Activated naive CD8-positive, alpha-beta T cell (primary cell): ENCODE results near the gene IGSF9B.

Experiments
- H3K27ac Mint-ChIP-seq: one replicate; pipeline ENCODE4 v1.8.0; 2021; ENCODE audit warnings: mixed read lengths
- H3K27me3 Mint-ChIP-seq: one replicate; pipeline ENCODE4 v1.8.0; 2021; ENCODE audit warnings: mixed read lengths
- H3K36me3 Mint-ChIP-seq: one replicate; pipeline ENCODE4 v1.8.0; 2021; ENCODE audit warnings: mixed read lengths
- H3K4me1 Mint-ChIP-seq: one replicate; pipeline ENCODE4 v1.8.0; 2021; ENCODE audit warnings: low read depth, mixed read lengths
- H3K4me3 Mint-ChIP-seq: one replicate; pipeline ENCODE4 v1.8.0; 2021; ENCODE audit warnings: mild to moderate bottlenecking, mixed read lengths
- H3K9me3 Mint-ChIP-seq: one replicate; pipeline ENCODE4 v1.8.0; 2021; ENCODE audit warnings: low read depth, mixed read lengths

The IGSF9B gene

DNA sequence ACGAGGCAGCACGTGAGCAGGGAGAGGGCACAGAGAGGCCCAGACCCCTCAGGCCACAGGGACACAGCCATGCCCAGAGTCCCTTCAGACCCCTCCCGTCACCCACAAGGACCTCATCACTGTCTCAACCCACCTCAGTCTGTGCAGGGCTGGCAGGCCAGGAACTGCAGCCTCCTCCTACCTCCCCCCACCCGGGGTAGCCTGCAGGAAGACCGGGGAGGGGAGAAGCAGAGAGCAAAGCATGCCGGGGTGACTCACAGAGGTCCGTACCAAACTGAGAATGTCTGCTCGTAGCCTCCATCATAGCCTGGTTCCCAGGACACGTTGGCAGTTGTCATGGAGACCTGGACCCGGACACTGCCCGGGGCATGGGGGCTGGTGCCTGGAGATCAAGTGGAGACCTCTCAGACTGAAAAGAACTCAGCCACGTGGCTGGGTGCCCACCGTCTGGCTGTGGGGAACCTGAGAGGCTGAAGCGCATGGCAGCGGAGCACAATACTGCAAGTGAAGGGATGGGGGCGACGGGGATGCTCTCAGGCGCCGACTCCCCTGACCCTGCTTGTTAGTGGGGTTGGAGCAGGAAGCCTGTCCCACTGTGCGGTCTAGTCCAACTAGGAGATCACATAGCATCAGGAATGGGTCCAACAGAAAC is 27.2 kb downstream of the IGSF9B start:
- Mint-ChIP-seq H3K4me3 (peak overlapping the region; percentile 43), H3K36me3 (peaks cover 2% of the 10 kb centered on the region), H3K9me3 (no peaks in the 10 kb centered on the region), H3K27ac (peak overlapping the region; percentile 43), H3K4me1 (peaks cover 22% of the 10 kb centered on the region), H3K27me3 (no peaks in the 10 kb centered on the region)

GRCh38 chr11:133928628-133929059 is 28.1 kb downstream of the IGSF9B start:
- H3K4me1 Mint-ChIP-seq, result peaks cover 22% of the 10 kb centered on the region
- peak overlapping the region; percentile 86 for H3K4me3 Mint-ChIP-seq
- peak overlapping the region; percentile 43 for H3K27ac Mint-ChIP-seq
- peaks cover 6% of the 10 kb centered on the region for H3K36me3 Mint-ChIP-seq
- no peaks in the 10 kb centered on the region for H3K27me3 Mint-ChIP-seq
- no peaks in the 10 kb centered on the region for H3K9me3 Mint-ChIP-seq

GRCh38 chr11:133927690-133928627 is 28.8 kb downstream of the IGSF9B start:
- peak overlapping the region; percentile 86 for H3K4me3 Mint-ChIP-seq
- H3K36me3 Mint-ChIP-seq, result peaks cover 6% of the 10 kb centered on the region
- H3K9me3 Mint-ChIP-seq, result no peaks in the 10 kb centered on the region
- peaks cover 22% of the 10 kb centered on the region for H3K4me1 Mint-ChIP-seq
- peak overlapping the region; percentile 77 for H3K27ac Mint-ChIP-seq
- H3K27me3 Mint-ChIP-seq, result no peaks in the 10 kb centered on the region

DNA sequence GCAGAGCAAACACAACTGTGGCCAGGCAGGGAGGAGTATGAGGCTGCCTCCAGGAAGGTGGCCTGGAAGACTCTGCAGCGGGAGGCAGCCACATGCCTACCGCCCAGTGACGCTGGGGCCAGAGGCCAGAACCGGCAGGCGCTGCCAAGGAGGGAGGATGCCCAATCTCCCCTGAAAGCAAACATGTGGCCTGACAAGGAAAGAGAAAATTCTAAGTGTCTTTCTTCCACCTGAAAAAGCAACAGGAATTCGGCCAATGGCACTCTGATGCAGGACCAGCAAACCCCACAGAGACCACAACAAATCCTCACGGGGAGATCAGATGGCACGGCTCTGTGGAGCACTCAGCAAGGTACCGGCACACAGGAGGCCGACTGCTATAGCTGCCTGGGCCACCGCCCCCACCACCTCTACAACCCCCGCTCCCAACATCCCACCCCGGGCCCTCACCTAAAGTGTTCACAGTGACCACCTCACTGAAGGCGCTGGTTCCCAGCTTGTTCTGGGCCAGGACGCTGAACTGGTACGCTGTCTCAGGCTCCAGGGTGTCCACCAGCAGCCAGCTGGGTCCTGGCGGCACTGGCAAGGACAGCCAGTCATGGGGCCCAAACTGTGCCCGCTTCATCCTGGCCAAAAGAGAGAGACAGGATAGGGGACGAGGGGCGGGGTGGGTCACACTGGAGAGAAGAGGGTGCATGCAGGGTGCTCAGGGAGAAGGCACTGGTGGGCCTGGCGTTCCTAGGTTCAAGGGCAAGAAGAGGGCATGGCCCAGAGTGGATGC is 30.1 kb downstream of the IGSF9B start:
- Mint-ChIP-seq H3K9me3 (no peaks in the 10 kb centered on the region), H3K27me3 (no peaks in the 10 kb centered on the region), H3K27ac (no peak overlapping the region), H3K4me1 (peaks cover 22% of the 10 kb centered on the region), H3K36me3 (peaks cover 9% of the 10 kb centered on the region), H3K4me3 (no peak overlapping the region)

DNA sequence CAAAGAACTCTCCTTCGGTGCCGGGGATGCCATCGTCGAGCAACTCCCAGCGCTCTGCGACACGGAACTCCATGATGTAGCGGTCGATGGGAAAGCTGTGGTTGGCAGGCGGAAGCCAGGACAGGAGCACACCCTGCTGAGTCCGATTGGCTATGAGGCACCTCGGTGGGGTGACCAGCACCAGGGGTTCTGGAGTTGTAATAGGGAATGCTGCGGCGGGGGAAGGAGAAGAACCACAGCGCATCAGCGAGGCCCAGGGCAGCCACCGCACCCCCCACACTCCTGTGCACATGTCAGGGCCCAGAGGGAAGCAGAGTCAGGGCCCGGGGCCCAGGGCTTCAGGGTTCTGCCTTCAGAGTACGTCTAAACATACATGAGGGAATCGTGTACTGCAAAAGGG is 31.0 kb downstream of the IGSF9B start:
- H3K4me1 Mint-ChIP-seq, result peaks cover 22% of the 10 kb centered on the region
- H3K36me3 Mint-ChIP-seq, result peaks cover 11% of the 10 kb centered on the region

GRCh38 chr11:133924661-133925060 is 32.1 kb downstream of the IGSF9B start:
- Mint-ChIP-seq H3K27me3 (no peaks in the 10 kb centered on the region), H3K36me3 (peaks cover 11% of the 10 kb centered on the region), H3K4me1 (peaks cover 22% of the 10 kb centered on the region), H3K4me3 (no peak overlapping the region), H3K9me3 (no peaks in the 10 kb centered on the region), H3K27ac (no peak overlapping the region)

More for the DNA sequence above, 31.0 kb downstream of the IGSF9B start:
- Mint-ChIP-seq H3K4me3 (no peak overlapping the region), H3K27ac (peak overlapping the region; percentile 16), H3K9me3 (no peaks in the 10 kb centered on the region), H3K27me3 (no peaks in the 10 kb centered on the region)

DNA sequence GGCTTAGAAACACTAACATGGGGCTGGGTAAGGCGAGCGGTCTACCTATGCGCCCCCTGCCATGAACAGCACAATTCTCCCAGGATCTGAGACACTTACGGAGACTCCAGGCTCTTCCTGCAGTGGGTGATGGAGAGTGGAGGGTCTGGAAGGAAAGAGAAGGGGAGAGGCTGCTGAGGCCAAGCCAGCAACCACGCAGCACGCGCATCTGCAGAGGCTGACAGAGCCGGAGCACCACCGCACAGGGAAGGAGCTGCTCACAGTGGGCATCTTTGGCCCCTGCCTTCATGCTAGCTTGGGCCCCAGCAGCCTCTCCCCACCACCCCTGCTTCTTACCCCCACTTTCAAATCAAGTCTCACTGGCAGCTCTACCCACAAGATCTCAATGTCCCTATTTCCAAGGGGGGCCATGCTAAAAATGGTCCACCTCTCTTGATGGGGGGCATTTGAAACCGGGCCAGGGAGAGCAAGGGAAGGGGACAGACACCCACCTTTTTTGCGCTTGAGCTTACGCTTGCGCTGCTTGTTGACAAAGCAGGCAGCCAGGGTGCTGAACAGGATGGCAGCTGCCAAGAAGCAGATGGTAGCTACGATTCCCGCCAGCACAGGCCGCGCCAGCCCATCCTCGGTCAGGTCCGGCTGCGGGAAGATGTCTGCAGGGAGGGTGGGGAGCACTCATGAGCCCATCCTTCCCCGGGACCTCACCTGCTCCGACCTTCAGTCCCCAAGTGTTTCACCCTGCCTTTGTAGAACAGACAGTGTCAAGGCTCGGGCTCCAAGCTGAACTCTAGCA is 34.5 kb downstream of the IGSF9B start:
- no peak overlapping the region for H3K27ac Mint-ChIP-seq
- H3K36me3 Mint-ChIP-seq, result peaks cover 9% of the 10 kb centered on the region
- peaks cover 2% of the 10 kb centered on the region for H3K4me1 Mint-ChIP-seq
- no peaks in the 10 kb centered on the region for H3K9me3 Mint-ChIP-seq
- no peak overlapping the region for H3K4me3 Mint-ChIP-seq
- no peaks in the 10 kb centered on the region for H3K27me3 Mint-ChIP-seq

- Mint-ChIP-seq H3K9me3 (no peaks in the 10 kb centered on the region), H3K36me3 (peaks cover 9% of the 10 kb centered on the region), H3K27ac (no peak overlapping the region), H3K4me3 (peak overlapping the region; percentile 2), H3K27me3 (no peaks in the 10 kb centered on the region), H3K4me1 (peaks cover 2% of the 10 kb centered on the region)
Measured at GRCh38 chr11:133921513-133921912, 35.3 kb downstream of the IGSF9B start.

GRCh38 chr11:133921026-133921425 is 35.7 kb downstream of the IGSF9B start:
- Mint-ChIP-seq H3K36me3 (peaks cover 9% of the 10 kb centered on the region), H3K27me3 (no peaks in the 10 kb centered on the region), H3K4me3 (no peak overlapping the region), H3K27ac (no peak overlapping the region), H3K4me1 (peaks cover 2% of the 10 kb centered on the region), H3K9me3 (no peaks in the 10 kb centered on the region)

DNA sequence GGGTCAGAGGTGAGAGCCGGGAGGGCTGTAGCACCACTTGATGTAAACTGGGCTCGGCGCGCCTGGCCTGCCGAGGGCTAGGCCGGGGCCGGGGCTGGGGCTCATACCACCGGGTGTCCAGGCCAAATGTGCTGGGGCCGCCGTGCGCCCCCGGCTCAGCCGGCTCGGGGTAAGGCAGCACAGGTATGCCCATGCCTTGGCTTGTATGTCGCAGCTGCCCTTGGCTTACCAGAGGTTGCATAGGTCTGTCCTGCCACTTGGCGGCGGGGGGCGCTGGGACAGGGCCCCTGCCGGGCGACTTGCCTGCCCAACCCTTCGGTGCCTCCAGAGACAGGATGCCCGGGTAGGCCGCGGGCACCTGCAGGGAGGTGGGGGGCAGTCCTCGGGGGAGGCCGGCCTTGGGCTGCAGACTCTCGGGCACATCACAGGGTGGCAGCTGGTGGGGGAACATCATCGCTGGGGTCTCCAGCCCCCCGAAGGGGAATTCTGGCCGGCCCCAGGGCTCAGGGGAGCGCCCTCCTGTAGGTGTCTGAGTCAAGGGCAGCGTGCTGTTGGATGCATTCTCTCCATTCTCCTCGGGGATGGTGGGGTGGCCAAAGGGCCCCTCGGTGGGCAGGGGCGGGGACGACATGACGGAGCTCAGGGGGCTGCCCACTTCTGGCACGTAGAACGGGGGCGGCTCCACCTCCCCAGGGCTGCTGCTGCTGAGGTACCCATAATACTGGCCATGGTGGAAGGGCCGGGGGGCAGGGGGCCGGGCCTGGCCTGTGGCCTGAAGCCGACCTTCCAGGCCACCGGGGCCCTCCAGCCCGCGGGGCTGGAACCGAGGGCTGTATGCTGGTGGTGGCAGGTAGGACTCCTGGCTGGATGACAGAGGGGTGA is 36.4 kb downstream of the IGSF9B start:
- Mint-ChIP-seq H3K27ac (no peak overlapping the region), H3K4me1 (peaks cover 2% of the 10 kb centered on the region), H3K4me3 (no peak overlapping the region), H3K36me3 (peaks cover 9% of the 10 kb centered on the region), H3K9me3 (no peaks in the 10 kb centered on the region), H3K27me3 (no peaks in the 10 kb centered on the region)

DNA sequence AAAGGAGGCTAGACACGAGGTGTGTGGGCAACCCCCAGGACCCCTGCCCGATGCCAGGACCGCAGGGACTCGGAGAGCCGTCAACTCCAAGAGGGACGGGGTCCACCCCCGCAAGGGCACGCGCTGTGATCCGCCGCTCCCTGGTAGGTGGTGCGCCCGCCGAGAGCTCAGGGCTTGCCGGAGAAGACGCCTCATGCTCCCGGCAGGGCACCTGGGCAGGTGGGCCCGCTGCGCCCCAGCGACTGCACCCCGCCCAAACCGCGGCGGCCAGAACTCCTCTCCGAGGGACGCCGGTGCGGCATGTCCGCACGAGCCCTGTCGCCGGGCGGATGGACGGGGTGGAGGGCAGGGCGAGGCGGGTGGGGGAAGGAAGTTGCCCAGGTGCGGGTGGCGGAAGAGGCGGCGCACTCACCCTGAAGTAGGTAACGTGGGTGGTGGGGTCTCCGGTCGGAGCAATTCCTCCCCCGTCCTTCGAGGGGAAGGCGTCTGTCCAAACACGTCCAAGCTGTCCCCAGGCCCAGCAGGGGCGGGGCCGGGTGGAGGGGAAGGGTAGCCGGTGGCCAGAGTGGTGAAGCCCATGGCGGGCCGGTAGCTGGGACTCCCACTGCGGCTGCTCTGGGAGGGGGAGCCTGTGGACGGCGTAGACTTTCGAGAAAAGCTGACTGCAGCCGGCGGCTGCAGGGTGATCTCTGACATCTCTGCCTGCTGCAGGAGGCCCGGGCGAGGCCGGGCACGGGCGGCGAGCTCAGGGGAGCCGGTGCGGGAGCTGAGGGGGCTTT is 37.2 kb downstream of the IGSF9B start:
- Mint-ChIP-seq H3K4me3 (peak overlapping the region; percentile 73), H3K4me1 (peaks cover 2% of the 10 kb centered on the region), H3K36me3 (peaks cover 9% of the 10 kb centered on the region), H3K27me3 (no peaks in the 10 kb centered on the region), H3K9me3 (no peaks in the 10 kb centered on the region), H3K27ac (no peak overlapping the region)

DNA sequence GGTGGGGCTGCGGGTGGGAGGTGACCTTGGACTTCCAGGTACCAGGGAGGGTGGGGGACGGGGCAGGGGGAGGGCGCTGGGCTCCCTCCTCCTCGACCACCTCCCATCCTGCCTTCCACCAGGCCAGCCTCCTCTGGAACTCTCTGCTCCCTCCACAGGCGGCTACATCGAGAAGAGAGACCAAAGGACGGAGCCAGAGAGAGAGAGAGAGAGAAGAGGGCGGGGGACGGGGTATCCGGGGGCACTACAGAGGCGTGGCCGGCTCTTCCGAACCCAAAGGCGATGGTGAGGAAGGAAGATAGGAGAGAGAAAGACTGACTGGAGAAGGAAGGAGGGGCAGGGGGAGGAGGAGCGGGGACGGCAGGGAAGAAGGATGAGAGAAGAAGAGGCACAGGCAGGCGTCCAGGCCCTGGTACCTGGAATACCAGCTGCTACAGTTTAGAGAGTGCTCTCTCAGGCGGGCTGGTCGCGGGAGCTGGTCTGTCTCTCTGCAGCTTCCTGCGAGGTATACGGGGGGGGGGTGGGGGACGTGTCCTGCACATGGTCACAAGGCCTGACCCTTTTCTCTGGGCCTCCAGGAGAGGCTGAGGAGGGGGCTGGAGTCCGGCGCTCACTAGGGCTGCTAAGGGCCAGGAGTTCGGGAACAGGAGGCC is 38.0 kb downstream of the IGSF9B start:
- Mint-ChIP-seq H3K36me3 (peaks cover 5% of the 10 kb centered on the region), H3K27ac (no peak overlapping the region), H3K9me3 (no peaks in the 10 kb centered on the region), H3K4me3 (peak overlapping the region; percentile 73), H3K27me3 (no peaks in the 10 kb centered on the region), H3K4me1 (peaks cover 2% of the 10 kb centered on the region)
